PC-3 (cell line): Measurements from ENCODE around the gene ADORA2A. TPM values are rescaled to one million over a fixed set of nuclear protein-coding genes. Genes with fewer than 3 reads are reported as not detected.

Experiments
- ATAC-seq: fragments of 200-7000 bp; cut with Tn5 transposase; 2 replicates; pipeline ENCODE4 v1.9.1; 2020; ENCODE audit warnings: mild to moderate bottlenecking, moderate library complexity
- BruUV-seq: library from RNA; stranded (reverse); fragments of 400-500 nt; replicated peaks from 2 replicates; lab custom pipeline; 2021; lab: Mats Ljungman, UMichigan
- CTCF ChIA-PET: fragments of 300-600 bp; sonication (Branson Sonifier 250); formaldehyde crosslinking; loops from one replicate; lab custom pipeline; 2022; ENCODE audit warnings: antibody characterized with exemption; lab: Charles Lee
- POLR2A ChIA-PET: fragments of 300-600 bp; sonication (Branson Sonifier 250); formaldehyde crosslinking; loops from one replicate; lab custom pipeline; 2022; ENCODE audit warnings: antibody characterized with exemption; ENCODE audit not compliant: unreplicated experiment; lab: Charles Lee
- DNase-seq: peaks from one replicate; pipeline ENCODE4 v3.0.0-alpha.2; 2015
- H2AFZ ChIP-seq: fragments of 300-600 bp; sonication (generic); 2 replicates; pipeline ENCODE4 v1.6.0; 2016; ENCODE audit warnings: antibody characterized with exemption, low read length
- H3F3A ChIP-seq: fragments of 300-600 bp; sonication (generic); one replicate; pipeline ENCODE4 v1.6.0; 2017; ENCODE audit warnings: antibody characterized with exemption, low read length, control low read depth, mild to moderate bottlenecking; ENCODE audit not compliant: unreplicated experiment
- H3K27ac ChIP-seq: fragments of 300-600 bp; sonication (generic); 2 replicates; pipeline ENCODE4 v1.5.1; 2016; ENCODE audit warnings: mild to moderate bottlenecking, low read length
- H3K27me3 ChIP-seq: fragments of 300-600 bp; sonication (generic); 2 replicates; pipeline ENCODE4 v1.6.1; 2016; ENCODE audit warnings: low read length, mixed read lengths
- H3K36me3 ChIP-seq: fragments of 300-600 bp; sonication (generic); 2 replicates; pipeline ENCODE4 v1.6.1; 2016; ENCODE audit warnings: low read depth, mixed run types, low read length, mixed read lengths
- H3K4me1 ChIP-seq: fragments of 300-600 bp; sonication (generic); 2 replicates; pipeline ENCODE4 v1.5.1; 2016; ENCODE audit warnings: low read length; ENCODE audit not compliant: insufficient read depth
- H3K4me2 ChIP-seq: fragments of 300-600 bp; sonication (generic); 2 replicates; pipeline ENCODE4 v1.6.0; 2016; ENCODE audit warnings: low read length
- H3K4me3 ChIP-seq: fragments of 300-600 bp; sonication (generic); 2 replicates; pipeline ENCODE4 v1.5.1; 2016; ENCODE audit warnings: mild to moderate bottlenecking, low read length, mixed read lengths
- H3K79me2 ChIP-seq: fragments of 300-600 bp; sonication (generic); 2 replicates; pipeline ENCODE4 v1.6.1; 2017; ENCODE audit warnings: low read length, mixed read lengths
- H3K9ac ChIP-seq: fragments of 300-600 bp; sonication (generic); 2 replicates; pipeline ENCODE4 v1.6.0; 2016; ENCODE audit warnings: mild to moderate bottlenecking, low read length
- H3K9me2 ChIP-seq: fragments of 300-600 bp; sonication (generic); replicated peaks from 2 replicates; pipeline ENCODE4 v1.6.1; 2016; ENCODE audit warnings: mixed run types, low read length, mixed read lengths
- H3K9me3 ChIP-seq: fragments of 300-600 bp; sonication (generic); 2 replicates; pipeline ENCODE4 v1.6.1; 2016; ENCODE audit warnings: low read length, mixed read lengths
- H4K20me1 ChIP-seq: fragments of 300-600 bp; sonication (generic); 2 replicates; pipeline ENCODE4 v1.6.1; 2016; ENCODE audit warnings: low read length, mixed read lengths
- CTCF ChIP-seq: fragments of 300-600 bp; sonication (generic); conservative IDR thresholded peaks from 2 replicates; pipeline ENCODE4 v1.5.1; 2017; ENCODE audit warnings: antibody characterized with exemption, low read depth, mild to moderate bottlenecking, low read length
- EZH2 ChIP-seq: fragments of 300-600 bp; sonication (generic); IDR thresholded peaks from one replicate; pipeline ENCODE4 v1.6.1; 2017; ENCODE audit warnings: antibody characterized with exemption, mild to moderate bottlenecking, low read length; ENCODE audit not compliant: unreplicated experiment
- EZH2phosphoT487 ChIP-seq: fragments of 300-600 bp; sonication (generic); IDR thresholded peaks from 2 replicates; pipeline ENCODE4 v1.6.1; 2018; ENCODE audit warnings: mild to moderate bottlenecking, antibody characterized with exemption, low read length, borderline replicate concordance
- intact Hi-C: fragments of 100-400 bp; cut with micrococcal nuclease; formaldehyde crosslinking; loops from 2 replicates; pipeline ENCODE4 v1.9.0; 2023
- total RNA-seq: library from RNA; depleted of rRNA; stranded (reverse); fragments of >200 nt; gene quantifications from 2 replicates; pipeline ENCODE4 v1.2.3, GENCODE V29; 2014

ADORA2A gene
- total RNA-seq, 1 experiment from 2014 or later = 1.7 TPM

- no TSS peak for BruUV-seq
- ATAC-seq (no peak; the same call in 1 of the 2 replicates), DNase-seq (no peak)
- no peaks in the 10 kb centered on the region for H3F3A ChIP-seq
- ChIA-PET CTCF (no interaction called here), POLR2A (no interaction called here)
- no peaks in the 10 kb centered on the region for H3K27me3 ChIP-seq
- intact Hi-C loops = no loop called here
- no peaks in the 10 kb centered on the region for H3K79me2 ChIP-seq
- no peak overlapping the region for H3K27ac ChIP-seq
- TF ChIP-seq CTCF (no peak), EZH2phosphoT487 (no peak), EZH2 (no peak)
- no peaks in the 10 kb centered on the region for H3K9me3 ChIP-seq
- no peak overlapping the region for H3K4me3 ChIP-seq
- no peaks in the 10 kb centered on the region for H3K9me2 ChIP-seq
- H2AFZ ChIP-seq = no peak overlapping the region
- H3K4me2 ChIP-seq = no peak overlapping the region
- H4K20me1 ChIP-seq = no peaks in the 10 kb centered on the region
- H3K9ac ChIP-seq = no peak overlapping the region
- H3K36me3 ChIP-seq = no peaks in the 10 kb centered on the region
- H3K4me1 ChIP-seq = no peaks in the 10 kb centered on the region
Observed at GRCh38 chr22:24410110-24410856, 17.1 kb upstream of the ADORA2A start.

GRCh38 chr22:24411256-24412004, 16.0 kb upstream of the ADORA2A start:
- Histone ChIP-seq H4K20me1 (no peaks in the 10 kb centered on the region), H3K9me3 (no peaks in the 10 kb centered on the region), H3K4me3 (no peak overlapping the region), H3F3A (no peaks in the 10 kb centered on the region), H3K4me2 (no peak overlapping the region), H2AFZ (no peak overlapping the region), H3K4me1 (no peaks in the 10 kb centered on the region), H3K9ac (no peak overlapping the region), H3K27me3 (no peaks in the 10 kb centered on the region), H3K79me2 (no peaks in the 10 kb centered on the region), H3K9me2 (no peaks in the 10 kb centered on the region), H3K27ac (no peak overlapping the region), H3K36me3 (no peaks in the 10 kb centered on the region)
- ChIA-PET POLR2A (no interaction called here), CTCF (no interaction called here)
- intact Hi-C loops = no loop called here
- ATAC-seq (no peak), DNase-seq (no peak)
- BruUV-seq = no TSS peak
- no peak for TF ChIP-seq CTCF
- no peak for TF ChIP-seq EZH2
- no peak for TF ChIP-seq EZH2phosphoT487

- H3K79me2 ChIP-seq = no peaks in the 10 kb centered on the region
- TF ChIP-seq EZH2phosphoT487 = no peak
- TF ChIP-seq CTCF = no peak
- no peak for TF ChIP-seq EZH2
- H3K4me2 ChIP-seq = no peak overlapping the region
- H3K9me2 ChIP-seq = no peaks in the 10 kb centered on the region
- H2AFZ ChIP-seq = no peak overlapping the region
- no peak overlapping the region for H3K9ac ChIP-seq
- H3F3A ChIP-seq = no peaks in the 10 kb centered on the region
- POLR2A ChIA-PET = no interaction called here
- no peaks in the 10 kb centered on the region for H3K9me3 ChIP-seq
- no peak overlapping the region for H3K27ac ChIP-seq
- H4K20me1 ChIP-seq = no peaks in the 10 kb centered on the region
- no peaks in the 10 kb centered on the region for H3K27me3 ChIP-seq
- no TSS peak for BruUV-seq
- no peaks in the 10 kb centered on the region for H3K36me3 ChIP-seq
- H3K4me3 ChIP-seq = no peak overlapping the region
- DNase-seq (no peak), ATAC-seq (no peak)
- intact Hi-C loops = no loop called here
- H3K4me1 ChIP-seq = no peaks in the 10 kb centered on the region
- CTCF ChIA-PET = no interaction called here
Observed at GRCh38 chr22:24412274-24412673, 15.1 kb upstream of the ADORA2A start.
